Measurements from ENCODE around the gene MYT1.

GRCh38 chr20:64169091-64169560 is 4.9 kb downstream of the MYT1 start:
- TF ChIP-seq, protein P1, sequence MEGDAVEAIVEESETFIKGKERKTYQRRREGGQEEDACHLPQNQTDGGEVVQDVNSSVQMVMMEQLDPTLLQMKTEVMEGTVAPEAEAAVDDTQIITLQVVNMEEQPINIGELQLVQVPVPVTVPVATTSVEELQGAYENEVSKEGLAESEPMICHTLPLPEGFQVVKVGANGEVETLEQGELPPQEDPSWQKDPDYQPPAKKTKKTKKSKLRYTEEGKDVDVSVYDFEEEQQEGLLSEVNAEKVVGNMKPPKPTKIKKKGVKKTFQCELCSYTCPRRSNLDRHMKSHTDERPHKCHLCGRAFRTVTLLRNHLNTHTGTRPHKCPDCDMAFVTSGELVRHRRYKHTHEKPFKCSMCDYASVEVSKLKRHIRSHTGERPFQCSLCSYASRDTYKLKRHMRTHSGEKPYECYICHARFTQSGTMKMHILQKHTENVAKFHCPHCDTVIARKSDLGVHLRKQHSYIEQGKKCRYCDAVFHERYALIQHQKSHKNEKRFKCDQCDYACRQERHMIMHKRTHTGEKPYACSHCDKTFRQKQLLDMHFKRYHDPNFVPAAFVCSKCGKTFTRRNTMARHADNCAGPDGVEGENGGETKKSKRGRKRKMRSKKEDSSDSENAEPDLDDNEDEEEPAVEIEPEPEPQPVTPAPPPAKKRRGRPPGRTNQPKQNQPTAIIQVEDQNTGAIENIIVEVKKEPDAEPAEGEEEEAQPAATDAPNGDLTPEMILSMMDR (conservative IDR thresholded peaks at IDR 0.05 in 1 of 2, IDR thresholded peaks at IDR 0.05 in 1 of 2; ENCODE audit: extremely low read depth in 1 of 2, insufficient read depth in 1 of 2, low read depth in 1 of 2, low read length in 2 of 2): no peak
- TF ChIP-seq EZH2 (IDR thresholded peaks at IDR 0.05; ENCODE audit: borderline replicate concordance, low read length): no peak
